HEK293 (cell line): Measurements from ENCODE around the gene COIL.

Experiments
- ATF2 ChIP-seq: fragments of 450-650 bp; formaldehyde crosslinking; IDR thresholded peaks from 2 replicates; pipeline ENCODE4 v1.5.1; 2016; ENCODE audit warnings: missing biosample characterization, missing genetic modification characterization, low read depth
- CTCF ChIP-seq: fragments of 450-650 bp; formaldehyde crosslinking; IDR thresholded peaks from 2 replicates; pipeline ENCODE4 v1.5.1; 2016; ENCODE audit warnings: missing biosample characterization, missing genetic modification characterization
- GLI2 ChIP-seq: fragments of 450-650 bp; formaldehyde crosslinking; IDR thresholded peaks from 2 replicates; pipeline ENCODE4; 2017; ENCODE audit warnings: missing biosample characterization, missing genetic modification characterization, low read depth, borderline replicate concordance
- OVOL3 ChIP-seq: fragments of 450-650 bp; formaldehyde crosslinking; IDR thresholded peaks from 2 replicates; pipeline ENCODE4 v1.5.1; 2016; ENCODE audit warnings: missing biosample characterization, missing genetic modification characterization
- SETDB1 ChIP-seq: IDR thresholded peaks from one replicate; pipeline ENCODE4 v1.6.1; 2017; ENCODE audit warnings: mild to moderate bottlenecking, low read length, moderate library complexity, mixed read lengths; ENCODE audit not compliant: insufficient read length
- TCF7L2 ChIP-seq: IDR thresholded peaks from 2 replicates; pipeline ENCODE4 v1.6.1; 2011; ENCODE audit warnings: low read depth, mild to moderate bottlenecking, inconsistent platforms, low read length, moderate library complexity, borderline replicate concordance
- ZBTB17 ChIP-seq: fragments of 450-650 bp; formaldehyde crosslinking; IDR thresholded peaks from 2 replicates; pipeline ENCODE4 v1.5.1; 2016; ENCODE audit warnings: missing biosample characterization, missing genetic modification characterization
- ZFP41 ChIP-seq: fragments of 450-650 bp; formaldehyde crosslinking; IDR thresholded peaks from 2 replicates; pipeline ENCODE4 v1.5.1; 2016; ENCODE audit warnings: missing biosample characterization, missing genetic modification characterization, borderline replicate concordance
- ZNF335 ChIP-seq: fragments of 450-650 bp; formaldehyde crosslinking; conservative IDR thresholded peaks from 2 replicates; pipeline ENCODE4 v1.5.1; 2016; ENCODE audit warnings: missing biosample characterization, missing genetic modification characterization
- ZNF548 ChIP-seq: fragments of 450-650 bp; formaldehyde crosslinking; IDR thresholded peaks from 2 replicates; pipeline ENCODE4 v1.5.1; 2016; ENCODE audit warnings: missing biosample characterization, missing genetic modification characterization
- ZNF549 ChIP-seq: fragments of 450-650 bp; IDR thresholded peaks from 2 replicates; pipeline ENCODE4 v1.5.1; 2018; ENCODE audit warnings: missing biosample characterization, missing genetic modification characterization, mild to moderate bottlenecking, inconsistent platforms, moderate library complexity
- ZNF747 ChIP-seq: fragments of 450-650 bp; formaldehyde crosslinking; IDR thresholded peaks from 2 replicates; pipeline ENCODE4 v1.5.1; 2016; ENCODE audit warnings: missing biosample characterization, missing genetic modification characterization
- ZNF768 ChIP-seq: fragments of 450-650 bp; formaldehyde crosslinking; IDR thresholded peaks from 2 replicates; pipeline ENCODE4 v1.5.1; 2018; ENCODE audit warnings: missing biosample characterization, mild to moderate bottlenecking, missing genetic modification characterization

GRCh38 chr17:56918916-56919315 is 41.9 kb downstream of the COIL start:
- TF ChIP-seq CTCF (tag by site-specific recombination) (no peak), ATF2 (no peak), OVOL3 (tag by site-specific recombination) (no peak), ZNF335 (no peak), ZNF548 (tag by site-specific recombination) (no peak), TCF7L2 (no peak), ZNF747 (no peak), ZNF549 (tag by site-specific recombination) (no peak), SETDB1 (no peak), ZNF768 (tag by site-specific recombination) (no peak), ZFP41 (tag by site-specific recombination) (no peak), GLI2 (tag by site-specific recombination) (no peak), ZBTB17 (tag by site-specific recombination) (no peak)
